ENCODE results near the gene GLIS1. TPM values are rescaled to one million over a fixed set of nuclear protein-coding genes. Genes with fewer than 3 reads are reported as not detected.
A peak's percentile ranks its signal among the peaks of the same experiment; 100 is the strongest.

The GLIS1 gene
- total and polyA plus RNA-seq, 2 of the 8 experiments (the other 6 are each of a cell fraction or from before 2014, with no cell fraction given) = 0.15 to 0.22 TPM

DNA sequence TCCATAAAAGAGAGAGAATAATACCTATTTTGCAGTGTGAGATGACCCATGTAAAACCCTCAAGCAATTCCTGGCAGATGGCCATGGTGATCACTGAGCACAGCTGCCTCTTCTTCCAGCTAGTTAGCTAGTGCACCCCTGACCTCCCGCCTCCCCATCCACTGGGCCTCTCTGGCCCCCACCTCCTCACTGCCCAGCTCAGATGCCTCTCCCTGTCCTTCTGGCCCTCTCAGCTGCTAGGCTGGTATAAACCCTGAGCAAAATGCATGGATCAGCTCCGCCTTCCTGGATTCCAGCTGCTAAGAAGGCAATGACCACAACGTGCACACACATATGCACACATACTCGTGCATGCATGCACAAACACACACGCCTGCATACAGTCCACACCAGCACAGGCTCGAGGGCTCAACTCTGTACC, 162.6 kb downstream of the GLIS1 start:
- Histone ChIP-seq H3K9ac (replicated peaks in 1 of 4; ENCODE audit: extremely low read depth in 1 of 4, low read depth in 3 of 4, low read length in 3 of 4) (no peak overlapping the region), H2BK15ac (ENCODE audit: low read length) (no peak overlapping the region), H3K56ac (replicated peaks; ENCODE audit: insufficient read length, low read depth, low read length) (no peak overlapping the region), H3K23ac (ENCODE audit: insufficient read length) (no peak overlapping the region), H3K36me3 (ENCODE audit: control insufficient read depth in 2 of 4, insufficient read depth in 4 of 4, low read length in 3 of 4) (no peaks in the 10 kb centered on the region), H3K79me1 (ENCODE audit: low read depth, low read length) (no peaks in the 10 kb centered on the region), H4K5ac (ENCODE audit: insufficient read length, low read depth, low read length) (no peak overlapping the region), H2BK20ac (ENCODE audit: low read length) (no peak overlapping the region), H3K4me1 (replicated peaks in 1 of 4; ENCODE audit: control insufficient read depth in 3 of 4, insufficient read depth in 4 of 4, low read length in 3 of 4) (peaks cover 0 to 12% (median 6%) of the 10 kb centered on the region in 4 experiments; a peak in 5 of 7 replicates), H4K91ac (replicated peaks; ENCODE audit: insufficient read length, low read length) (no peak overlapping the region), H2AK5ac (ENCODE audit: low read depth, low read length) (no peak overlapping the region), H3K23me2 (ENCODE audit: low read depth, low read length) (no peaks in the 10 kb centered on the region), H3K4me2 (ENCODE audit: insufficient read depth in 1 of 2, low read depth in 2 of 2, low read length in 2 of 2) (0 out of 4 replicates have a peak overlapping the region, but pooled peaks of 1 of the 2 experiments have one; percentile 21), H3K27ac (ENCODE audit: low read depth, low read length) (no peak overlapping the region), H3K4ac (replicated peaks; ENCODE audit: insufficient read length, low read depth, low read length) (no peak overlapping the region), H4K8ac (ENCODE audit: extremely low read depth, insufficient read depth, low read length) (no peak overlapping the region), H3K79me2 (ENCODE audit: control insufficient read depth in 1 of 2, insufficient read depth in 2 of 2, low read length in 2 of 2) (no peaks in the 10 kb centered on the region), H4K20me1 (replicated peaks in 1 of 2; ENCODE audit: control insufficient read depth in 1 of 2, insufficient read depth in 2 of 2, low read length in 2 of 2) (peaks cover 0 to 2% of the 10 kb centered on the region in 2 experiments), H2BK120ac (replicated peaks; ENCODE audit: low read depth, low read length) (no peak overlapping the region), H3K9me3 (ENCODE audit: insufficient read depth in 2 of 2, low read depth in 1 of 2, low read length in 1 of 2) (no peaks in the 10 kb centered on the region), H3K27me3 (replicated peaks in 1 of 4; ENCODE audit: control insufficient read depth in 3 of 4, extremely low read depth in 1 of 4, insufficient read depth in 3 of 4, low read length in 3 of 4) (no peaks in the 10 kb centered on the region), H2BK12ac (ENCODE audit: low read depth, low read length) (no peak overlapping the region), H2BK5ac (ENCODE audit: low read depth, low read length) (no peak overlapping the region), H3K18ac (ENCODE audit: extremely low read depth, low read length) (peak overlapping the region; percentile 39; the same call in 1 of the 2 replicates), H3K4me3 (ENCODE audit: extremely low read depth in 1 of 4, insufficient read depth in 2 of 4, low read depth in 3 of 4, low read length in 4 of 4) (no peak overlapping the region), H2AFZ (ENCODE audit: low read length) (no peak overlapping the region), H3K14ac (ENCODE audit: insufficient read length) (no peak overlapping the region)
- TF ChIP-seq MAX (IDR thresholded peaks at IDR 0.05) = no peak
- DNase-seq (ENCODE audit: low read depth in 1 of 2, low spot score in 2 of 2) = no peak
- ChIA-PET CTCF (ENCODE audit: partially characterized antibody) (interaction anchor here (0.7 to 13.2 kb wide), 21 partner anchors 8 to 1013 kb away, joined by 3 to 175 read pairs (median 4); no protein-coding TSS in a partner anchor), POLR2A (ENCODE audit: partially characterized antibody) (interaction anchor here (0.9 kb wide), 1 partner anchor 127 kb away, joined by 3 read pairs; no protein-coding TSS in a partner anchor)
- WGBS, 2 experiments (ENCODE audit: extremely low coverage in 1 of 2, insufficient coverage in 1 of 2, insufficient read length in 1 of 2, insufficient replicate concordance in 2 of 2, low coverage in 1 of 2, low lambda C conversion rate in 2 of 2, missing lambda C conversion rate in 1 of 2) = 79% methylated on average over 6 of the region's 6 CpGs; no CpG with 5 or more reads in 1 of the 2 experiments
- FAIRE-seq = no peak

Measured in H1 (cell line).